ENCODE results near the gene DYRK1A.

The DYRK1A gene

GRCh38 chr21:37450445-37450941 is 83.9 kb downstream of the DYRK1A start:
- no peak for DNase-seq (ENCODE audit: low read depth)

GRCh38 chr21:37451446-37451845 is 84.9 kb downstream of the DYRK1A start:
- DNase-seq (ENCODE audit: low read depth) = no peak

DNA sequence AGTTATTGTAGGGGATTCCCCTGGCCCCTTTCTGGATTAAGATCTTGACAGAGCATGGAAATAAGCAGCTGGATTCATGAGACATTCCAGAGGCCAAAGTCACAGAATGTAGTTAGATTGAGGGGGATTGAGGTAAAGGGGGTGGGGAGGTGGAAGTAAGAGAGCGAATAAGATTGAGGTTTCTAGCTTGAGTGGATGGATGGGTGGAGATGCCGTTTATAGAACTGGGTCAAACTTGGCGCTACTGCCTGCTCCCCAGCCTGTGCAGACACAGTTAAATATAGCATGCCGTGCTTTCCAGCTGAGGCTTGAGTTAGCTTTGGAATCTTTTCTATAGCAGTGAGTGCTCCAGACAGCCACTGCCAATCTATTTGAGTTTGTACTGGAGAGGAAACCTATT is 85.7 kb downstream of the DYRK1A start:
- no peak for DNase-seq (ENCODE audit: low read depth)

GRCh38 chr21:37453350-37453749 is 86.8 kb downstream of the DYRK1A start:
- no peak for DNase-seq (ENCODE audit: low read depth)

- DNase-seq (ENCODE audit: low read depth) = no peak
Measured at GRCh38 chr21:37454869-37455503, 88.4 kb downstream of the DYRK1A start.

DNA sequence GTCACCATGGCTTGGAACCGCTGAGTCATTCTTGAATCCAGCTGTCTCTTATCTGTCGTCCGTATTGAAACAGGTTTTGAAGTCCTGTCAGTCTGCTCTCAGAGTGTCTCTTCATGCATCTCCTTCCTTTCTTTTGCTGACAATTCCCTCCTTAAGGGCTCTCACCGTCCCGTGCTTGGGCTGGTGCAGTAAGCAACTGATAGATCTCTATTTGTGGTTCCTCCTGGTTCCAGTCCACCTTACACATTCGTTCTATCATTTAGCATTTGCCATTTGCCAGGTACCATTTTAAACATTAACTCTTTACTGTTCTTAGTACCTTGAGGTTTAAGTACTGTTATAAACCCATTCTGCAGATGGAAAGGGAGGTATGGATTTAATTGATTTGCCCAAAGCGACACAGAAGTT is 88.9 kb downstream of the DYRK1A start:
- DNase-seq (ENCODE audit: low read depth) = no peak

- no peak for DNase-seq (ENCODE audit: low read depth)
Measured at GRCh38 chr21:37458669-37459276, 92.2 kb downstream of the DYRK1A start.

DNA sequence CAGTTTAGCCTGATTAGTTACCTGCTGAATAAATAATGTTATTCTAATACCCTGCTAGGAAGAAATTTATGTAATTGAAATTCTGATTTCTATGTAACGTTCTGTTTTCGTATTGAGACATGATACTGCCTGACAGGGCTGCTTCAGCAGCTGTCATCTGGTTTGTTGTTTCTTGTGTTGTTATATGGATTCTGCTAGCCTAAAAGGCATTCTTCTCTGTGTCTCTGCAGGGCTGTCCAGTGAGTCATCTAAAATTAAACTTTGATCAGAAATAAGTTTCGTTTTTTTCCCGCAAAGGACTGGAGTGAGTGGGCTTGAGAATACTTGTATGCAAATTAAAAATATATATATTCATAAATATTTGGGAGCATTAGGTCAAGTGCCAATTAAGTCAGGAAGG is 93.0 kb downstream of the DYRK1A start:
- DNase-seq (ENCODE audit: low read depth) = no peak

DNA sequence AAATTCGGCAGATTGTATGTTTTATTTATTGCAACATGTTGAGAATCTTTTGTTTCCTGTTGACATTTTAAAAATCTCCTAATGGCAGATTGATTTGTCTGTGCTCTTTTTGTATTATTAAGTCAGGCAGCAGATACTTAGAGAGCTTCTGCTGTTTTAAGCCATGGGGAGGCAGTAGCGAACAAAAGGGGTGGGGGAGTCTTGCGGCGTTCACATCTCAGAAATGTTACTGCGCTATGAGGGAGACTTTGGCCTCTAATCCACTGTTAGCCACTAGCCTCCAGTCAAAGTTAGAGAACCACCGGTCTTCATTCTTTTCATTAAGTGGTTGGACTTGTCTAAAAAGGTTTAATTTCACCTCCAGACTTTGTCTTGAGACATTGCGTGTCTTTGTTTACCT is 93.6 kb downstream of the DYRK1A start:
- DNase-seq (ENCODE audit: low read depth) = no peak

GRCh38 chr21:37461479-37461878 is 94.9 kb downstream of the DYRK1A start:
- no peak for DNase-seq (ENCODE audit: low read depth)

DNA sequence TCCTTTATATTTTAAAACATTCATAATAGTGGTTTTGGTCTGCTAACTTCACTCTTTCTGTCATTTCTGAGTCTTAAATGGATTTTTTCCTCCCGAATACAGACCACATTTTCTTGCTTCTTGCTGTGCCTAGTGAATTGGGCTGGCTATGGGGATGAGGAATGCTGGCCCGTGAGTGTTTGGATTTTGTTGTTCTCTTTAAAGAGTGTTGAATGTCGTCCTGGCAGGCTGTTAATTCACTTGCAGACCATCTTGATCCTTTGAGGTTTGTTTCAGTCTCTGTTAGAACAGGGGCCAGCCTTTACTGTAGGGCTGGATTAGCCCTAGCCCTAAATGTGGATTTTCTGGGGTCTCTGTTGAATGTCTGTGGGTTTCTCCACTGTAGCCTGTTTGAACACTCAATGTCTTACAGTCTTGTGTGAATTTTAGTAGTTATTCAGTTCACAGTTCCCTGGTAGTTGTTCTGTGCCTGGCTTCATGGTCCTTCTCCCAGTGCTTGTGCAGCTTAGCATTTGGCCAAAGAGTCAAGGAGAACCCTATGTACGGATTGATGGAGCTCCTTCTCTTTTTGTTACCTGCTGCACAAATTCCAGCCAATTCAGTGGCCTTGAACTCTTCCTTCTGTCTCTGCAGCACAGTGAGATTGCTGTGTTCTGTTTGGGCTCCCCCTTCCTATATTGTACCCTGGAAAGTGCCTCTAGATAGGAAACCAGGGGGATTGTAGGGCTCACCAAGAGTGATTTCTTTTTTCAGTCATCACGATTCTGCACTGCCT is 95.7 kb downstream of the DYRK1A start:
- no peak for DNase-seq (ENCODE audit: low read depth)

GRCh38 chr21:37463083-37463801 is 96.7 kb downstream of the DYRK1A start:
- no peak for DNase-seq (ENCODE audit: low read depth)

DNA sequence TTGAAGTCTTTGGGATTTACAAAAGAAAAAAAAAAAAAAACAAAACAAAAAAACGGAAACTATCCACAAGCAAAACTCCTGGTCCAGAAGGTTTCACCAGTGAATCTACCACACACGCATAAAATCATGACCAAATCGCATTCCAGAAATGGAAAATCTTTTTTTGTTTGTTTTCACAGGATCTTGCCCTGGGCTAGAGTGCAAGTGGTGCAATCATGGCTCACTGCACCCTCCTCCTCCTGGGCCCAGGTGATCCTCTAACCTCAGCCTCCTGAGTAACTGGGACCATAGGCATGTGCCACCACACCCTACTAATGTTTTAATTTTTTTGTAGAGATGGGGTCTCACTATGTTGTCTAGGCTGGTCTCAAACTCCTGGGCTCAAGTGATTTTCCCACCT is 100.5 kb downstream of the DYRK1A start:
- DNase-seq (ENCODE audit: low read depth) = no peak

DNA sequence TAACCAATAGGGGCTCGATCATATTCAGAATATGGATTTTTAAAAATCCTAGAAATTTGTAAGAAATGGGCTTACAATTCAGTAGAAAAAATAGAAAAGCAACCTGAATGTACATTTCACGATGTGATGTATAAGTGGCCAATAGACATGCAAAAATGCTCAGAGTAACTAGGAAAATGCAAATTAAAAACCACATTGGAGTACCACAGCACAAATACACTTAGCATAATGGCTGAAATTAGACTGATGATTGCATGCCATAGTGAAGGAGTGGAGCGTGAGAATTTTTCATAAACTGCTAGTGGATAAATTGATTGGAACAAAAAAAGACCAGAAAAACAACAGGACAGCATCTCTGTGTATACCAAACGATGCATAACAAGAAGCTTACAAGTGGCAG is 102.3 kb downstream of the DYRK1A start:
- DNase-seq (ENCODE audit: low read depth) = no peak

DNA sequence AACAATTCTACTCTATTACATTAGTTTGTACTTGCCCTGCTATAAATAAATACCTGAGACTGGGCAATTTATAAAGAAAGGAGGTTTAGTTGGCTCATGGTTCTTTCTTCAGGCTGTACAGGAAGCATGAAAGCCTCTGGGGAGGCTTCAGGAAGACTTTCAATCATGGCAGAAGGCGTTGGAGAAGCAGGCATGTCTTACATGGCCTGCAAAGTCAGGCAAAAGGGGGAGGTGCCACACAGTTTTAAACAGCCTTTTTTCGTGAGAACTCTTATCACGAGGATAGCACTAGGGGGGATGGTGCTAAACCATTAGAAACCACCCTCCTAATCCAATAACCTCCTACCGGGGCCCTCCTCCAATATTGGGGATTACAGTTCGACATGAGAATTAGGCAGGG is 102.9 kb downstream of the DYRK1A start:
- DNase-seq (ENCODE audit: low read depth) = no peak

DNA sequence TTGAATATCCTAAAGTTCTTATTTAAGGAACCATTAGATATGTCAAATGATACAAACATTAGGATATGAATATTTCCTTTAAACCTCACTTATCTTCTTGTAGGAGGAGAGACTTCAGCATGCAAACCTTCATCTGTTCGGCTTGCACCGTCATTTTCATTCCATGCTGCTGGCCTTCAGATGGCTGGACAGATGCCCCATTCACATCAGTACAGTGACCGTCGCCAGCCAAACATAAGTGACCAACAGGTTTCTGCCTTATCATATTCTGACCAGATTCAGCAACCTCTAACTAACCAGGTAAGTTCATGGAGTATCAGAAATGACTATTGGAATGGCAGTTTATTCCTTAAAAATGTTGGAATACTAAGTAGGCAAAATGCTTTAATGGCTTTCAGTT is 106.0 kb downstream of the DYRK1A start:
- DNase-seq (ENCODE audit: low read depth) = no peak

DNA sequence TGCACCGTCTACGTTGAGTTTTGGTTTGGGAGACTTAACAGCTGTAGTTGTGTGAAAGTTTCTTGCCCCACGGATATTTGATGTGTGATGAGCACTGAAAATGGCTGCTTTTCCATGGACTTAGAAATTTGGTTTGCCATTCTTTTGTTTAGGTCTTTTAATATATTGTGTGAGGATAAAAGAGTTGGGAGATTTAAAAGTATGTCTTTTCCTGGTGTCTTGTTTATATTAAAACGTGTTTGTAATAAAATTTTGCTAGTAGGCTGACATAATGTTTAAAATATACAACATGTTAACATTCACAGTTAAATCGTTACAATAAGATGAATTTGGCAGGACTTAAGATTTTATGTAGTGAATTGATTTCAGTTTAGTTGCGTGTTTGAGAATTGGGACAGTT is 106.9 kb downstream of the DYRK1A start:
- DNase-seq (ENCODE audit: low read depth) = no peak

DNA sequence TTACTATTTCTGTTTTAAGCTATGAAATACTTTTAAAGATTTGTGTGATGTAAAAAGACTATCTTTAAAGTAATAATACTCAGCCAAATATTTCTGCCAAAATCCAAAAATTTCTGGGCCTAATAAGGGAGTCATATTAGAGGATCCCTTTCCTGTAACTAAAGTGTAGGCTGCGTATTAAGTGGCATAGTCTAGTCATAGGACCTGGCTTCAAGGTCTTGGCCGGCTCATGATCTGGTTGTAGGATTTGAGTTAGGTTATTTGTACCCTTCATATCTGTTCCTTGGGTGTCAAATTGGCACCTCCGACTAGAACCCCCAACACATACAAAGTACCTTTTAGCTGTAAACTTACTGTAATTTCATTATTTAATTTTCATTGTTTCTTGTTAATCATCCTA is 107.8 kb downstream of the DYRK1A start:
- no peak for DNase-seq (ENCODE audit: low read depth)

DNA sequence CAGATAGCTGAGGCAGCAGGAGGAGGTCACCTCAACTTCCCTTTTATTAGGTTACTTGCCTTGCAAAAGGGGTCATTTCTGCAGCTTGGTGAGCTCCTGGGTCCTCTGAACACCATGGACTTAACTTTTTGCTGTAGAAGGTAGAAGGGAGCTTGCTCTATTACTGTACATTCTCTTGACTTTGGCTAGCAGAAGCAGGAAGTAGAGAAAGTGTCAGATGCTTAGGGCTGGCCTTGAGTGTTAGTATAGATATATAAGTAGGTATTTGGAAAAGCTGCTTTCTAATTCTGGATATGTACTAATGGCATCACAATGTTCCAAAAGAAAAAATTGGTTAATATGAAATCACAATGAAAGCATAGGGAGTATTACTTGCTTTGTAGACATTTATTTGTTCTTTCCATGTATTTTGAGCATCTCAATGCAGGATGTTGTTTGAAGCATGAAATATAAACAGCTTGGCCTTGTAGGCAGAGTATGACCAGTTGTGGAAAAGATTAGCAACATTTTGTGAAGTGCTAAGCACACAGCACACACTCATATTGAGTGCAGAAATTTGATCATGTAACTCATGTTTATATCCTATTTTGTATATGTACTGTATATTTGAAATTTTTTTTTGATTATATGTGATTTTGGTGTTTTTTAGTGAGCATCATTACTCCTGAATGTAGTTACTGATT is 108.8 kb downstream of the DYRK1A start:
- DNase-seq (ENCODE audit: low read depth) = no peak

DNA sequence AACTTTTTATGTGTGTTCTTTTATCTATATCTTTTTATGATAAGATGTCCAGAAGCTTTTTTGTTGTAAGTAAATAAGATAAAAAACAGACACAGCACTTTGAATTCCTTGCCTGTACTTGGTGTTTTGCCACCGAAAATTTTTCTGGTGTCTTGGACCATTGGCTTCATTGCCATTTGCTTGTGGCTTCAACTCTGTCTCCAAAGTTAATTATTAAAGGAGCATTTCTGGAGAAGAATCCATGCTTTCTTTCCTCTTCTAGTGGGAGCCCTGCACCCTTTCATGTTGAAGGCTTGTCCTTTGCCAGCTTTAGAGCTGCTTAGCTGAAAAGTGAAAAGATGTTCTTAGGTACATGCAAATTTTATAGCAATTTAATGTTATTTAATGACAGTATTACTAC is 112.2 kb downstream of the DYRK1A start:
- no peak for DNase-seq (ENCODE audit: low read depth)

GRCh38 chr21:37483776-37484175 is 117.2 kb downstream of the DYRK1A start:
- no peak for DNase-seq (ENCODE audit: low read depth)
